K562 (cell line): ENCODE results near the gene EPHB3.

Experiments
- CTCF ChIP-seq, 3 experiments: IDR thresholded peaks in 2 of 3; conservative IDR thresholded peaks in 1 of 3; 2 replicates each; pipeline ENCODE4 v1.5.1; 2011 to 2012; ENCODE audit warnings: low read length in 3 of 3, mild to moderate bottlenecking in 3 of 3, control low read depth in 2 of 3, improper control_type of control experiment in 1 of 3, inconsistent platforms in 1 of 3, low read depth in 1 of 3, mixed read lengths in 1 of 3, moderate library complexity in 1 of 3; ENCODE audit not compliant: insufficient read depth in 2 of 3
- CUX1 ChIP-seq: fragments of 200-800 bp; sonication (Bioruptor generic); IDR thresholded peaks from 2 replicates; pipeline ENCODE4 v1.6.1; 2016; ENCODE audit warnings: missing genetic modification characterization, missing compliant biosample characterization
- ELK1 ChIP-seq: sonication (generic); formaldehyde crosslinking; IDR thresholded peaks from 2 replicates; pipeline ENCODE4 v1.8.1; 2022; ENCODE audit warnings: missing genetic modification reagents
- EZH2 ChIP-seq: IDR thresholded peaks from 2 replicates; pipeline ENCODE4 v1.6.1; 2012; ENCODE audit warnings: low read depth, mild to moderate bottlenecking, inconsistent platforms, low read length, borderline replicate concordance
- FOXO4 ChIP-seq: fragments of 450-650 bp; formaldehyde crosslinking; IDR thresholded peaks from 2 replicates; pipeline ENCODE4 v1.4.0; 2020; ENCODE audit warnings: mild to moderate bottlenecking, moderate library complexity
- HDAC6 ChIP-seq: IDR thresholded peaks from 2 replicates; pipeline ENCODE4 v1.6.1; 2012; ENCODE audit warnings: low read depth, mild to moderate bottlenecking, control low read depth, inconsistent platforms, low read length, moderate library complexity
- JUND ChIP-seq, 2 experiments: IDR thresholded peaks; 2 replicates in 1 of 2; 3 replicates in 1 of 2; pipeline ENCODE4 v1.6.1; 2011; ENCODE audit warnings: borderline replicate concordance in 2 of 2, low read depth in 2 of 2, low read length in 2 of 2, improper control_type of control experiment in 1 of 2, missing biosample characterization in 1 of 2, missing genetic modification characterization in 1 of 2, missing genetic modification reagents in 1 of 2
- POLR2AphosphoS5 ChIP-seq: IDR thresholded peaks from 2 replicates; pipeline ENCODE4 v1.6.1; 2011; ENCODE audit warnings: mild to moderate bottlenecking, low read depth, low read length, moderate library complexity; ENCODE audit not compliant: control insufficient read depth, insufficient read depth
- ZNF224 ChIP-seq: sonication (generic); formaldehyde crosslinking; IDR thresholded peaks from 2 replicates; pipeline ENCODE4 v1.8.0; 2022; ENCODE audit warnings: mild to moderate bottlenecking, missing genetic modification reagents

- TF ChIP-seq POLR2AphosphoS5 (no peak), FOXO4 (CRISPR knock-in tag) (no peak), HDAC6 (no peak), EZH2 (no peak), JUND (IDR thresholded peaks at IDR 0.05; ENCODE audit: borderline replicate concordance, low read depth, low read length) (no peak), JUND (tag; IDR thresholded peaks at IDR 0.05; ENCODE audit: borderline replicate concordance, low read depth, low read length) (no peak), CTCF (IDR thresholded peaks at IDR 0.05 in 2 of 3, conservative IDR thresholded peaks at IDR 0.05 in 1 of 3; ENCODE audit: insufficient read depth in 2 of 3, low read depth in 1 of 3, low read length in 3 of 3) (no peak), ELK1 (CRISPR knock-in tag) (no peak), CUX1 (CRISPR knock-in tag) (no peak), ZNF224 (CRISPR knock-in tag) (no peak)
These were observed 31.0 kb downstream of the EPHB3 start for GRCh38 chr3:184592371-184593219.
